ENCODE results near the gene SMPD4.
A peak's percentile ranks its signal among the peaks of the same experiment; 100 is the strongest.
"Not testable (repeated sequence)": the region's sequence is repeated elsewhere in the genome, so short reads cannot be mapped to it uniquely, and the experiment has no call there.

The SMPD4 gene

GRCh38 chr2:130157354-130157753 is 24.0 kb downstream of the SMPD4 start:
- not testable (repeated sequence) for DNase-seq

GRCh38 chr2:130156624-130157004 is 24.8 kb downstream of the SMPD4 start:
- no peak for DNase-seq

- DNase-seq: not testable (repeated sequence)
Measured at GRCh38 chr2:130155956-130156623, 25.3 kb downstream of the SMPD4 start.

- DNase-seq: no peak
Measured at GRCh38 chr2:130154773-130155765, 26.3 kb downstream of the SMPD4 start.

GRCh38 chr2:130154423-130154770 is 27.0 kb downstream of the SMPD4 start:
- not testable (repeated sequence) for DNase-seq

- DNase-seq: not testable (repeated sequence)
Measured at GRCh38 chr2:130153721-130154422, 27.5 kb downstream of the SMPD4 start.

- DNase-seq: no peak
Measured at GRCh38 chr2:130152816-130153595, 28.4 kb downstream of the SMPD4 start.

- not testable (repeated sequence) for DNase-seq
Measured at GRCh38 chr2:130152136-130152815, 29.1 kb downstream of the SMPD4 start.

- not testable (repeated sequence) for DNase-seq
Measured at GRCh38 chr2:130151145-130151512, 30.3 kb downstream of the SMPD4 start.

- DNase-seq: no peak
Measured at GRCh38 chr2:130150181-130151144, 30.9 kb downstream of the SMPD4 start.

- DNase-seq: not testable (repeated sequence)
Measured at GRCh38 chr2:130148515-130148914, 32.9 kb downstream of the SMPD4 start.

- peak; percentile 68 for DNase-seq
Measured at GRCh38 chr2:130145006-130145414, 36.4 kb downstream of the SMPD4 start, which contains the start of gene CCDC74B. Gene CCDC74B (minus strand): TSS chr2:130145112. CDS start chr2:130144996, 116 bp downstream.

GRCh38 chr2:130143266-130144039 is 37.9 kb downstream of the SMPD4 start:
- not testable (repeated sequence) for DNase-seq

- DNase-seq: not testable (repeated sequence)
Measured at GRCh38 chr2:130142396-130143265, 38.8 kb downstream of the SMPD4 start.

- not testable (repeated sequence) for DNase-seq
Measured at GRCh38 chr2:130141645-130142370, 39.6 kb downstream of the SMPD4 start.

GRCh38 chr2:130141002-130141401 is 40.4 kb downstream of the SMPD4 start:
- not testable (repeated sequence) for DNase-seq

GRCh38 chr2:130140516-130140915 is 40.9 kb downstream of the SMPD4 start:
- not testable (repeated sequence) for DNase-seq
